Amygdala (tissue), 56 donors: ENCODE measurements around the gene FAM47E.

Experiments used
- DNase-seq, 56 donors: peaks; one replicate each; lab custom pipeline; 2025; lab: John Stamatoyannopoulos, UW

Gene FAM47E

DNA sequence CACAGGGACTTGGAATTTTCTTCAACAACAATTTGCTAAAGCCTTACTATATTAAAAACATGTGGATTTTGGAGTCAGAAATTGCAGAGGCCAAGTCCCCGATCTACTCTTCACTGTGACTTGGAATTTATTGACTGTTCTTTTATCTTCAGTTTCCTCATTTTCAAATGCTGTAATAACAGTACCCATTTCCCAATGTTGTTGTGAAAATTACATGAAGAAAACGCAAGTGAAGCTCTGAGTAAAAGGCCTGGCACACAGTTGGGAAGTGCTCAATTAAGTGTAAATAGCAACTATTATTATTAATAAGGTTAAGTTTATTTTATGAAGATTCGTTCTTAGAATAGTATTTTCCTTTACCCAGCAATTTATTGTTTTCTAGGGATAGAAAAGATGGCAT lies 70.7 kb downstream of the FAM47E start:
- DNase-seq = no peak

DNA sequence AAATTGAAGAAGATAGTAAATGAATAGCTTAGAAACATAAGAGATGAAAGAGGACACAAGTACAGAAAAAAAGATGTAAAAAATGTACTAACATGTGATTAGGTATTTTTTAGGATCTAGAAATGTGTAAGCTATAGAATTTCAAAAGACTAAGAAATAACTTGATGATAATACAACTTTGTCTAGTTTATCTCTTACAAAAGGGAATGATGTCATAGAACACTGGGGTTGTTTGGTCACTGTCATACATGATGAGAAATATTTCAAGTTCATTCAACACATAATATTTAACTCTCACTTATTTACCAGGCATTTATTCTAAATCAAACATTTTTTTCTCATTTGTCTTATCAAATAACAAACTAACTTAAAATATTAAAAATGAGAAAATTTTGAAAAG lies 73.6 kb downstream of the FAM47E start:
- DNase-seq = no peak

DNA sequence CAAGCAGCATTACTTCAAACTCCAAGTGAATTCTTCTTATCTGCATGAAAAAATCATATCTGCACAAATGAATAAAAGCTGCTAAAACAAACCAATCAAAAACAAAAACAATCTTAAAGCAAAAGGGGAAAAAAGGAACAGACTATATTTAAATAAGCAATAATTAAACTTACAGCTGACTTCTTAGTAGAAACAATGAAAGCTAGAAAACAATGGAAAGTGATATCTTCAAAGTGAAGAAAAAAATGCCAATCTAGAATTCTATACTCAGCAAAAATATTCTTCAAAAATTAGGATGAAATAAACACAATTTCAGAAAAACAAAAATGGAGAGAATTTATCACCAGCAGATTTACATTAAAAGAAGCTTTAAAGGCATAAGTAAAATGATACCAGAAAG lies 75.0 kb downstream of the FAM47E start:
- no peak for DNase-seq
